WTC11 (cell line): ENCODE measurements around the gene CYP26A1. TPM values are rescaled to one million over a fixed set of nuclear protein-coding genes. Genes with fewer than 3 reads are reported as not detected.

Source experiments
- ATAC-seq: fragments of 200-7000 bp; cut with Tn5 transposase; 2 replicates; pipeline ENCODE4 v1.10.0; 2021; ENCODE audit warnings: mild to moderate bottlenecking, moderate library complexity
- CTCF ChIA-PET: fragments of 300-600 bp; sonication (Branson Sonifier 250); formaldehyde crosslinking; loops from one replicate; lab custom pipeline; 2021; ENCODE audit warnings: antibody characterized with exemption; lab: Charles Lee
- POLR2A ChIA-PET: fragments of 350-600 bp; sonication (Branson Sonifier 250); formaldehyde crosslinking; loops from one replicate; lab custom pipeline; 2021; ENCODE audit warnings: antibody characterized with exemption; lab: Charles Lee
- DNase-seq: peaks from one replicate; pipeline ENCODE4 v3.0.0; 2021; ENCODE audit warnings: low spot score
- H3K27ac Mint-ChIP-seq: 2 replicates; pipeline ENCODE4 v1.8.0; 2021; ENCODE audit warnings: mixed read lengths
- H3K27me3 Mint-ChIP-seq: 2 replicates; pipeline ENCODE4 v1.8.0; 2021; ENCODE audit warnings: low read depth, mild to moderate bottlenecking, moderate library complexity, mixed read lengths
- H3K36me3 Mint-ChIP-seq: 2 replicates; pipeline ENCODE4 v1.8.0; 2021; ENCODE audit warnings: mixed read lengths
- H3K4me1 Mint-ChIP-seq: 2 replicates; pipeline ENCODE4 v1.8.0; 2022; ENCODE audit warnings: mixed read lengths
- H3K4me3 Mint-ChIP-seq: 2 replicates; pipeline ENCODE4 v1.8.0; 2021; ENCODE audit warnings: mild to moderate bottlenecking, moderate library complexity, mixed read lengths
- H3K9me3 Mint-ChIP-seq: 2 replicates; pipeline ENCODE4 v1.8.0; 2021; ENCODE audit warnings: mixed read lengths
- FOXJ3 ChIP-seq: sonication (generic); formaldehyde crosslinking; IDR thresholded peaks from 2 replicates; pipeline ENCODE4 v1.9.0; 2021; ENCODE audit warnings: missing genetic modification reagents, mild to moderate bottlenecking, borderline replicate concordance
- GABPB1 ChIP-seq: sonication (generic); formaldehyde crosslinking; IDR thresholded peaks from 2 replicates; pipeline ENCODE4 v1.8.1; 2023; ENCODE audit warnings: mild to moderate bottlenecking, missing genetic modification reagents
- GTF2I ChIP-seq: fragments of 250-450 bp; sonication (Bioruptor Pico); conservative IDR thresholded peaks from 2 replicates; pipeline ENCODE4 v1.4.0; 2021; ENCODE audit warnings: mild to moderate bottlenecking
- JUN ChIP-seq: sonication (generic); formaldehyde crosslinking; IDR thresholded peaks from 2 replicates; pipeline ENCODE4 v1.8.0; 2023; ENCODE audit warnings: mild to moderate bottlenecking, missing genetic modification reagents
- MYBL2 ChIP-seq: sonication (generic); formaldehyde crosslinking; IDR thresholded peaks from 2 replicates; pipeline ENCODE4 v1.8.1; 2023; ENCODE audit warnings: mild to moderate bottlenecking, moderate library complexity, missing genetic modification reagents
- ZNF232 ChIP-seq: sonication (generic); formaldehyde crosslinking; IDR thresholded peaks from 2 replicates; pipeline ENCODE4 v1.8.0; 2022; ENCODE audit warnings: mild to moderate bottlenecking, missing genetic modification reagents
- ZNF416 ChIP-seq: fragments of 250-450 bp; sonication (Bioruptor Pico); IDR thresholded peaks from 2 replicates; pipeline ENCODE4 v1.9.0; 2021; ENCODE audit warnings: mild to moderate bottlenecking, inconsistent platforms
- ZNF423 ChIP-seq: fragments of 250-450 bp; sonication (Bioruptor Pico); IDR thresholded peaks from 2 replicates; pipeline ENCODE4 v2.1.2; 2022; ENCODE audit warnings: mild to moderate bottlenecking, moderate library complexity
- ZNF671 ChIP-seq: fragments of 250-450 bp; sonication (Bioruptor Pico); IDR thresholded peaks from 2 replicates; pipeline ENCODE4 v1.8.0; 2021; ENCODE audit warnings: mild to moderate bottlenecking
- total RNA-seq: library from RNA; stranded (reverse); gene quantifications from 3 replicates; pipeline ENCODE4 v1.2.3, GENCODE V29; 2021
- TF ChIP-seq, protein P1 (sequence below): fragments of 250-450 bp; sonication (Bioruptor Pico); IDR thresholded peaks from 2 replicates; pipeline ENCODE4 v1.9.0; 2021; ENCODE audit warnings: mild to moderate bottlenecking
- TF ChIP-seq, protein P2 (sequence below): sonication (generic); formaldehyde crosslinking; IDR thresholded peaks from 2 replicates; pipeline ENCODE4 v1.8.1; 2022; ENCODE audit warnings: missing genetic modification reagents, borderline replicate concordance
- TF ChIP-seq, protein P3 (sequence below): sonication (generic); formaldehyde crosslinking; IDR thresholded peaks from 2 replicates; pipeline ENCODE4 v1.8.1; 2022; ENCODE audit warnings: mild to moderate bottlenecking, moderate library complexity, missing genetic modification reagents
- TF ChIP-seq, protein P4 (sequence below): sonication (generic); formaldehyde crosslinking; conservative IDR thresholded peaks from 2 replicates; pipeline ENCODE4 v1.8.1; 2023; ENCODE audit warnings: mild to moderate bottlenecking, low read depth, missing genetic modification reagents, moderate library complexity
- TF ChIP-seq, protein P5 (sequence below): sonication (generic); formaldehyde crosslinking; IDR thresholded peaks from 2 replicates; pipeline ENCODE4 v1.8.1; 2022; ENCODE audit warnings: mild to moderate bottlenecking, missing genetic modification reagents, moderate library complexity, borderline replicate concordance
- TF ChIP-seq, protein P6 (sequence below): sonication (generic); formaldehyde crosslinking; IDR thresholded peaks from 2 replicates; pipeline ENCODE4 v1.8.0; 2023; ENCODE audit warnings: missing genetic modification reagents
- TF ChIP-seq, protein P7 (sequence below): sonication (generic); formaldehyde crosslinking; IDR thresholded peaks from 2 replicates; pipeline ENCODE4 v1.8.0; 2023; ENCODE audit warnings: mild to moderate bottlenecking, missing genetic modification reagents

The CYP26A1 gene
- total RNA-seq, 1 experiment from 2014 or later, result 3.4 TPM

DNA sequence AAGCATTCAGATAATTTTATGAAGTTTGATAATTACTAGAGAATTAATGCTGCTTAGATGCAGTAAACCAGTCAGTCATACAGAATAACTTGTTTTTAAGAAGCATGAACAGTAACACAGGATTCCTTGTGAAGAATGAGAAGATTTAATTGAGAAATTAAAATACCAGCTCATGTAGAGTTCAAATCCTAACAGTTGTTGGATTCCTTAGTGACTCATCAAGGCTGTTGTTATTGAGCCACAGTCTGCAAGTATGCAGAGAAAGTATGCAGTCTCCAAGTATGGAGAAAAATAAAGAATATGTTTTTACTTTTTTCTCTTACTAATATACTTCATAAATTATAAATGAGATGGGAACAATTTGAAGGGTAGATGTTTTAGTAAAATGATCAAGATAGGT is 43.3 kb upstream of the CYP26A1 start (continued):
- TF ChIP-seq, protein P1, sequence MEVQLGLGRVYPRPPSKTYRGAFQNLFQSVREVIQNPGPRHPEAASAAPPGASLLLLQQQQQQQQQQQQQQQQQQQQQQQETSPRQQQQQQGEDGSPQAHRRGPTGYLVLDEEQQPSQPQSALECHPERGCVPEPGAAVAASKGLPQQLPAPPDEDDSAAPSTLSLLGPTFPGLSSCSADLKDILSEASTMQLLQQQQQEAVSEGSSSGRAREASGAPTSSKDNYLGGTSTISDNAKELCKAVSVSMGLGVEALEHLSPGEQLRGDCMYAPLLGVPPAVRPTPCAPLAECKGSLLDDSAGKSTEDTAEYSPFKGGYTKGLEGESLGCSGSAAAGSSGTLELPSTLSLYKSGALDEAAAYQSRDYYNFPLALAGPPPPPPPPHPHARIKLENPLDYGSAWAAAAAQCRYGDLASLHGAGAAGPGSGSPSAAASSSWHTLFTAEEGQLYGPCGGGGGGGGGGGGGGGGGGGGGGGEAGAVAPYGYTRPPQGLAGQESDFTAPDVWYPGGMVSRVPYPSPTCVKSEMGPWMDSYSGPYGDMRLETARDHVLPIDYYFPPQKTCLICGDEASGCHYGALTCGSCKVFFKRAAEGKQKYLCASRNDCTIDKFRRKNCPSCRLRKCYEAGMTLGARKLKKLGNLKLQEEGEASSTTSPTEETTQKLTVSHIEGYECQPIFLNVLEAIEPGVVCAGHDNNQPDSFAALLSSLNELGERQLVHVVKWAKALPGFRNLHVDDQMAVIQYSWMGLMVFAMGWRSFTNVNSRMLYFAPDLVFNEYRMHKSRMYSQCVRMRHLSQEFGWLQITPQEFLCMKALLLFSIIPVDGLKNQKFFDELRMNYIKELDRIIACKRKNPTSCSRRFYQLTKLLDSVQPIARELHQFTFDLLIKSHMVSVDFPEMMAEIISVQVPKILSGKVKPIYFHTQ (CRISPR knock-in tag), result no peak
- TF ChIP-seq ZNF671 (CRISPR knock-in tag), result no peak
- TF ChIP-seq ZNF232 (CRISPR knock-in tag), result no peak
- no peak for TF ChIP-seq FOXJ3 (CRISPR knock-in tag)
- no peak for TF ChIP-seq ZNF416 (CRISPR knock-in tag)
- TF ChIP-seq, protein P2, sequence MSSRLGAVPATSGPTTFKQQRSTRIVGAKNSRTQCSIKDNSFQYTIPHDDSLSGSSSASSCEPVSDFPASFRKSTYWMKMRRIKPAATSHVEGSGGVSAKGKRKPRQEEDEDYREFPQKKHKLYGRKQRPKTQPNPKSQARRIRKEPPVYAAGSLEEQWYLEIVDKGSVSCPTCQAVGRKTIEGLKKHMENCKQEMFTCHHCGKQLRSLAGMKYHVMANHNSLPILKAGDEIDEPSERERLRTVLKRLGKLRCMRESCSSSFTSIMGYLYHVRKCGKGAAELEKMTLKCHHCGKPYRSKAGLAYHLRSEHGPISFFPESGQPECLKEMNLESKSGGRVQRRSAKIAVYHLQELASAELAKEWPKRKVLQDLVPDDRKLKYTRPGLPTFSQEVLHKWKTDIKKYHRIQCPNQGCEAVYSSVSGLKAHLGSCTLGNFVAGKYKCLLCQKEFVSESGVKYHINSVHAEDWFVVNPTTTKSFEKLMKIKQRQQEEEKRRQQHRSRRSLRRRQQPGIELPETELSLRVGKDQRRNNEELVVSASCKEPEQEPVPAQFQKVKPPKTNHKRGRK, result no peak
- TF ChIP-seq, protein P3, sequence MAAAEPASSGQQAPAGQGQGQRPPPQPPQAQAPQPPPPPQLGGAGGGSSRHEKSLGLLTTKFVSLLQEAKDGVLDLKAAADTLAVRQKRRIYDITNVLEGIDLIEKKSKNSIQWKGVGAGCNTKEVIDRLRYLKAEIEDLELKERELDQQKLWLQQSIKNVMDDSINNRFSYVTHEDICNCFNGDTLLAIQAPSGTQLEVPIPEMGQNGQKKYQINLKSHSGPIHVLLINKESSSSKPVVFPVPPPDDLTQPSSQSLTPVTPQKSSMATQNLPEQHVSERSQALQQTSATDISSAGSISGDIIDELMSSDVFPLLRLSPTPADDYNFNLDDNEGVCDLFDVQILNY (CRISPR knock-in tag), result no peak
- TF ChIP-seq ZNF423 (CRISPR knock-in tag), result no peak
- TF ChIP-seq GTF2I (CRISPR knock-in tag), result no peak
- TF ChIP-seq, protein P4, sequence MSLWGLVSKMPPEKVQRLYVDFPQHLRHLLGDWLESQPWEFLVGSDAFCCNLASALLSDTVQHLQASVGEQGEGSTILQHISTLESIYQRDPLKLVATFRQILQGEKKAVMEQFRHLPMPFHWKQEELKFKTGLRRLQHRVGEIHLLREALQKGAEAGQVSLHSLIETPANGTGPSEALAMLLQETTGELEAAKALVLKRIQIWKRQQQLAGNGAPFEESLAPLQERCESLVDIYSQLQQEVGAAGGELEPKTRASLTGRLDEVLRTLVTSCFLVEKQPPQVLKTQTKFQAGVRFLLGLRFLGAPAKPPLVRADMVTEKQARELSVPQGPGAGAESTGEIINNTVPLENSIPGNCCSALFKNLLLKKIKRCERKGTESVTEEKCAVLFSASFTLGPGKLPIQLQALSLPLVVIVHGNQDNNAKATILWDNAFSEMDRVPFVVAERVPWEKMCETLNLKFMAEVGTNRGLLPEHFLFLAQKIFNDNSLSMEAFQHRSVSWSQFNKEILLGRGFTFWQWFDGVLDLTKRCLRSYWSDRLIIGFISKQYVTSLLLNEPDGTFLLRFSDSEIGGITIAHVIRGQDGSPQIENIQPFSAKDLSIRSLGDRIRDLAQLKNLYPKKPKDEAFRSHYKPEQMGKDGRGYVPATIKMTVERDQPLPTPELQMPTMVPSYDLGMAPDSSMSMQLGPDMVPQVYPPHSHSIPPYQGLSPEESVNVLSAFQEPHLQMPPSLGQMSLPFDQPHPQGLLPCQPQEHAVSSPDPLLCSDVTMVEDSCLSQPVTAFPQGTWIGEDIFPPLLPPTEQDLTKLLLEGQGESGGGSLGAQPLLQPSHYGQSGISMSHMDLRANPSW, result no peak
- TF ChIP-seq, protein P5, sequence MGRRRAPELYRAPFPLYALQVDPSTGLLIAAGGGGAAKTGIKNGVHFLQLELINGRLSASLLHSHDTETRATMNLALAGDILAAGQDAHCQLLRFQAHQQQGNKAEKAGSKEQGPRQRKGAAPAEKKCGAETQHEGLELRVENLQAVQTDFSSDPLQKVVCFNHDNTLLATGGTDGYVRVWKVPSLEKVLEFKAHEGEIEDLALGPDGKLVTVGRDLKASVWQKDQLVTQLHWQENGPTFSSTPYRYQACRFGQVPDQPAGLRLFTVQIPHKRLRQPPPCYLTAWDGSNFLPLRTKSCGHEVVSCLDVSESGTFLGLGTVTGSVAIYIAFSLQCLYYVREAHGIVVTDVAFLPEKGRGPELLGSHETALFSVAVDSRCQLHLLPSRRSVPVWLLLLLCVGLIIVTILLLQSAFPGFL (CRISPR knock-in tag), result no peak
- no peak for TF ChIP-seq MYBL2 (CRISPR knock-in tag)

DNA sequence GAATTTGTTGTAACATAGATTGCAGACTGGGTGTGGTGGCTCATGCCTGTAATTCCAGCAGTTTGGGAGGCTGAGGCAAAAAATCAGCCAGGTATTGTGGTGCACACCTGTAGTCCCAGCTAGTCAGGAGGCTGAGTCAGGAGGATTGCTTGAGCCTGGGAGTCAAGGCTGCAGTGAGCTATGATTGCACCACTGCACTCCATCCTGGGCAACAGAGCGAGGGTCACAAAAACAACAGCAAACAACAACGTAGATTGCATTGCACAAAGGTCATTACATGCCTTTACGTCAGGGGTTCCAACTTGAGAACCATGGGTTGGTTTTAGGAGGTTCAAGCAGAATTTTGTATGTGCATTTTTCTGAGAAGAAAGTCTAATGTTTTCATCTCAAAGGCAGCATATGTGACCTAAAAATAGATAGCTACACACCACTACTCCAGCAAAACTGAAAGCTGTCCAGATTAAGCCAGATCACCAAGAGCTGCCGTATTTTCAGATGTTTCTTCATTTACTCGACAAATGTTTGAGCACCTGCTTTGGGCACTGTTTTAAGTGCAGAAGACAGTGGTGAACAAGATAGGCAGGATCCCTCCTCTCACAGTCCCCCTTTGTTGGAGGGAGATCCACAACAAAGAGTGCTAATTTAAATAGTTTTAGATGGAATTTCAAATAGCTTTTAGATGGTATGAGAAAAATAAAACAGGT is 41.4 kb upstream of the CYP26A1 start:
- ChIA-PET CTCF (interaction anchor here (2.0 kb wide), 1 partner anchor 8 kb away, joined by 13 read pairs; no protein-coding TSS in a partner anchor), POLR2A (no interaction called here)
- Mint-ChIP-seq H3K4me1 (peaks cover 37% of the 10 kb centered on the region), H3K9me3 (peaks cover 11% of the 10 kb centered on the region), H3K27ac (peak overlapping the region; percentile 43; the same call in 1 of the 2 replicates), H3K36me3 (peaks cover 7% of the 10 kb centered on the region), H3K4me3 (no peak overlapping the region), H3K27me3 (no peaks in the 10 kb centered on the region)
- no peak for DNase-seq
- no peak for ATAC-seq
- TF ChIP-seq JUN (no peak), MYBL2 (CRISPR knock-in tag) (no peak), GABPB1 (CRISPR knock-in tag) (peak; percentile 60)
- TF ChIP-seq, protein P6, sequence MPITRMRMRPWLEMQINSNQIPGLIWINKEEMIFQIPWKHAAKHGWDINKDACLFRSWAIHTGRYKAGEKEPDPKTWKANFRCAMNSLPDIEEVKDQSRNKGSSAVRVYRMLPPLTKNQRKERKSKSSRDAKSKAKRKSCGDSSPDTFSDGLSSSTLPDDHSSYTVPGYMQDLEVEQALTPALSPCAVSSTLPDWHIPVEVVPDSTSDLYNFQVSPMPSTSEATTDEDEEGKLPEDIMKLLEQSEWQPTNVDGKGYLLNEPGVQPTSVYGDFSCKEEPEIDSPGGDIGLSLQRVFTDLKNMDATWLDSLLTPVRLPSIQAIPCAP (CRISPR knock-in tag), result no peak
- TF ChIP-seq, protein P7, sequence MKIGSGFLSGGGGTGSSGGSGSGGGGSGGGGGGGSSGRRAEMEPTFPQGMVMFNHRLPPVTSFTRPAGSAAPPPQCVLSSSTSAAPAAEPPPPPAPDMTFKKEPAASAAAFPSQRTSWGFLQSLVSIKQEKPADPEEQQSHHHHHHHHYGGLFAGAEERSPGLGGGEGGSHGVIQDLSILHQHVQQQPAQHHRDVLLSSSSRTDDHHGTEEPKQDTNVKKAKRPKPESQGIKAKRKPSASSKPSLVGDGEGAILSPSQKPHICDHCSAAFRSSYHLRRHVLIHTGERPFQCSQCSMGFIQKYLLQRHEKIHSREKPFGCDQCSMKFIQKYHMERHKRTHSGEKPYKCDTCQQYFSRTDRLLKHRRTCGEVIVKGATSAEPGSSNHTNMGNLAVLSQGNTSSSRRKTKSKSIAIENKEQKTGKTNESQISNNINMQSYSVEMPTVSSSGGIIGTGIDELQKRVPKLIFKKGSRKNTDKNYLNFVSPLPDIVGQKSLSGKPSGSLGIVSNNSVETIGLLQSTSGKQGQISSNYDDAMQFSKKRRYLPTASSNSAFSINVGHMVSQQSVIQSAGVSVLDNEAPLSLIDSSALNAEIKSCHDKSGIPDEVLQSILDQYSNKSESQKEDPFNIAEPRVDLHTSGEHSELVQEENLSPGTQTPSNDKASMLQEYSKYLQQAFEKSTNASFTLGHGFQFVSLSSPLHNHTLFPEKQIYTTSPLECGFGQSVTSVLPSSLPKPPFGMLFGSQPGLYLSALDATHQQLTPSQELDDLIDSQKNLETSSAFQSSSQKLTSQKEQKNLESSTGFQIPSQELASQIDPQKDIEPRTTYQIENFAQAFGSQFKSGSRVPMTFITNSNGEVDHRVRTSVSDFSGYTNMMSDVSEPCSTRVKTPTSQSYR (CRISPR knock-in tag), result no peak
- TF ChIP-seq, all 79 proteins: peak for 1
